Middle frontal gyrus (tissue), 1 donor: Measurements from ENCODE around the gene NRP1.

Source experiments
- DNase-seq: peaks from one replicate; pipeline ENCODE4 v3.0.0-alpha.2; 2015; ENCODE audit warnings: low spot score; ENCODE audit errors: extremely low spot score

Gene NRP1

DNA sequence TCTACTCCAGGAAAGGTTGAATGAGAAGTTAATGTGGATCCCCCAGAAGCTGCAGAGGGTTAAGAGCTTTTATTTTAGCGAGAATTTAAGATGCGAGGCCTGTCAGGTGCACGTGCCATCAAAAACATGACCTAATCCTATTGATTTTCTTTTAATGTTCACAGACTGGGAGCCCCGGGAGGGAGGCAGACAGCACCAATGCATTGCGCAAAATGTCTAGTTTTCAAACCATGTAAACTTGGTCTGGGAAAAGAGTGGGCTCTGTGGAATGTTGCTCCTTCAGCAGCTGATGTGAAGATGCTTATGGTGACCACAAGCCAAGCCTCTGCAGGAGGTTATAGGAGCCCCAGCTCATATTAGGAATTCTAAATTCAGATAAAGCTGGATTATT, 204.5 kb downstream of the NRP1 start:
- no peak for DNase-seq

- DNase-seq = no peak
Observed at GRCh38 chr10:33129141-33129995, 205.1 kb downstream of the NRP1 start.

GRCh38 chr10:33127622-33128021, 206.8 kb downstream of the NRP1 start:
- no peak for DNase-seq
